Naive thymus-derived CD4-positive, alpha-beta T cell (primary cell): Measurements from ENCODE around the gene TNFSF4. TPM values are rescaled to one million over a fixed set of nuclear protein-coding genes. Genes with fewer than 3 reads are reported as not detected.

Experiments used
- polyA plus RNA-seq, 2 donors: library from polyadenylated mRNA; unstranded; fragments of 300-500 nt; fragmentation: Illumina TruSeq; gene quantifications; one replicate each; pipeline ENCODE4 v1.2.3, GENCODE V29; 2021
- total RNA-seq, 6 experiments: library from RNA in 5 of 6; stranded (reverse) in 5 of 6; gene quantifications; 1 replicate in 5 of 6; 2 replicates in 1 of 6; pipeline ENCODE4 v1.2.3 and lab custom pipeline; 2021 to 2026

Gene TNFSF4
- total and polyA plus RNA-seq, 7 experiments from 2014 or later, result 0.08 to 2.3 (median 1.7) TPM

Other genes with a start within 250 kb of the TNFSF4 start
- not detected for gene TNFSF18, start 156.4 kb downstream of the TNFSF4 start, total RNA-seq
- gene TNFSF18, start 156.4 kb downstream of the TNFSF4 start, polyA plus RNA-seq, result not detected